ENCODE measurements around the gene MPRIP.

MPRIP gene

GRCh38 chr17:17201271-17201670 lies 159.0 kb downstream of the MPRIP start:
- TF ChIP-seq CTCF (conservative IDR thresholded peaks at IDR 0.05; ENCODE audit: low read depth, low read length): no peak
- DNase-seq (ENCODE audit: low read depth): no peak
- H3K4me3 ChIP-seq (ENCODE audit: low read depth, low read length): no peak overlapping the region

- no peak for TF ChIP-seq CTCF (conservative IDR thresholded peaks at IDR 0.05; ENCODE audit: low read depth, low read length)
- DNase-seq (ENCODE audit: low read depth): no peak
- H3K4me3 ChIP-seq (ENCODE audit: low read depth, low read length): no peak overlapping the region
Measured at GRCh38 chr17:17201907-17202306, 159.7 kb downstream of the MPRIP start.

- no peak for TF ChIP-seq CTCF (conservative IDR thresholded peaks at IDR 0.05; ENCODE audit: low read depth, low read length)
- no peak for DNase-seq (ENCODE audit: low read depth)
- no peak overlapping the region for H3K4me3 ChIP-seq (ENCODE audit: low read depth, low read length)
Measured at GRCh38 chr17:17203173-17203730, 161.0 kb downstream of the MPRIP start.

- no peak for TF ChIP-seq CTCF (conservative IDR thresholded peaks at IDR 0.05; ENCODE audit: low read depth, low read length)
- DNase-seq (ENCODE audit: low read depth): no peak
- H3K4me3 ChIP-seq (ENCODE audit: low read depth, low read length): no peak overlapping the region
Measured at GRCh38 chr17:17204041-17204591, 161.9 kb downstream of the MPRIP start.

GRCh38 chr17:17204635-17205231 lies 162.5 kb downstream of the MPRIP start:
- H3K4me3 ChIP-seq (ENCODE audit: low read depth, low read length): peak overlapping the region; percentile 57
- no peak for TF ChIP-seq CTCF (conservative IDR thresholded peaks at IDR 0.05; ENCODE audit: low read depth, low read length)
- DNase-seq (ENCODE audit: low read depth): no peak

GRCh38 chr17:17205368-17206123 lies 163.3 kb downstream of the MPRIP start:
- H3K4me3 ChIP-seq (ENCODE audit: low read depth, low read length): peak overlapping the region; percentile 57
- TF ChIP-seq CTCF (conservative IDR thresholded peaks at IDR 0.05; ENCODE audit: low read depth, low read length): no peak
- DNase-seq (ENCODE audit: low read depth): peak; percentile 47

All from choroid plexus epithelial cell (primary cell).